Measurements from ENCODE around the gene CYREN.
"Not testable (repeated sequence)": the region's sequence is repeated elsewhere in the genome, so short reads cannot be mapped to it uniquely, and the experiment has no call there.

CYREN gene

GRCh38 chr7:135156290-135156689 lies 14.2 kb downstream of the CYREN start:
- DNase-seq, result no peak

GRCh38 chr7:135154734-135155133 lies 15.8 kb downstream of the CYREN start:
- no peak for DNase-seq

GRCh38 chr7:135152442-135152841 lies 18.1 kb downstream of the CYREN start:
- no peak for DNase-seq

GRCh38 chr7:135151533-135151932 lies 19.0 kb downstream of the CYREN start:
- DNase-seq, result no peak

- no peak for DNase-seq
Observed at GRCh38 chr7:135151132-135151531, 19.4 kb downstream of the CYREN start.

GRCh38 chr7:135150072-135150782 lies 20.3 kb downstream of the CYREN start:
- no peak for DNase-seq

GRCh38 chr7:135147899-135148721 lies 22.4 kb downstream of the CYREN start, which contains the start of gene TMEM140:
TMEM140 (plus strand) TSS chr7:135148072; CDS start chr7:135164442, 16,370 bp downstream.
- peak; percentile 43 to 82 (median 64) for DNase-seq

GRCh38 chr7:135147341-135147898 lies 23.1 kb downstream of the CYREN start:
- peak in 2 of 6 experiments; percentile 46 to 57 for DNase-seq

GRCh38 chr7:135143885-135144668 lies 26.4 kb downstream of the CYREN start:
- no peak for DNase-seq

GRCh38 chr7:135129579-135129978 lies 40.9 kb downstream of the CYREN start:
- no peak for DNase-seq

- DNase-seq, result no peak
Observed at GRCh38 chr7:135128931-135129330, 41.6 kb downstream of the CYREN start.

GRCh38 chr7:135124631-135125030 lies 45.9 kb downstream of the CYREN start:
- DNase-seq, result not testable (repeated sequence)

GRCh38 chr7:135121868-135122267 lies 48.6 kb downstream of the CYREN start:
- DNase-seq, result no peak

- DNase-seq, result no peak
Observed at GRCh38 chr7:135117096-135117495, 53.4 kb downstream of the CYREN start.
